SK-N-MC (cell line): ENCODE results near the gene C1QTNF1.

Experiments
- EZH2 ChIP-seq: fragments of 200-600 bp; sonication (generic); IDR thresholded peaks from one replicate; pipeline ENCODE4 v1.6.1; 2017; ENCODE audit warnings: antibody characterized with exemption
- POLR2AphosphoS5 ChIP-seq: IDR thresholded peaks from 2 replicates; pipeline ENCODE4 v1.6.1; 2012; ENCODE audit warnings: mild to moderate bottlenecking, low read depth, low read length, borderline replicate concordance

DNA sequence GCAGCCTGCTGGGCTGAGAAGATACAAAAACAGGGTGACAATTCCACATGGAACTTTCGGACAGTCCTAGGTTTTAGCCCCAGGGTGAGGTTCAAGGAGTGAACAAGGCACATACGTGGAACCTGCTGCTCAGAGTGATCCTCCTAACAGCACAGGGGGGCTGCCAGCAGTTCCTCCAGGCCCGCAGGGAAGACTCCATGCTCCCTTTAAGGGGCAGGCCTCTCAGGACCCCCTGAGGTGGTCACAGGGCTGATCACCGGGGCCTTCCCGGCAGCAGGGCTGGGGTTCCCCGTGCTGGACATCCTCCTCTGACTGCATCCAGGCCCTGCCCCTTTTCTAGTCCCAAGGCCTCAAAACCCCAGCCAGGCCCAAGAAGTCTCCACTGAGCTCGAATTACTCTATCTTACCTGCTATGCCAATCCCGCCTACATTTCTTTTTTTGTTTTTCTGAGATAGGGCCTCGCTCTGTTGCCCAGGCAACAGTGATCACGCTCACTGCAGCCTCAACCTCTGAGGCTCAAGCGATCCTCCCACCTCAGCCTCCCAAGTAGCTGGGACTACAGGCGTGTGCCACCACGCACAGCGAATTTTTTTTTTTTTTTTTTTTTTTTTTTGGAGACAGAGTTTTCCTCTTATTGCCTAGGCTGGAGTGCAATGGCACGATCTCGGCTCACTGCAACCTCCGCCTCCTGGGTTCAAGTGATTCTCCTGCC, 24.8 kb upstream of the C1QTNF1 start:
- TF ChIP-seq EZH2 (no peak), POLR2AphosphoS5 (no peak)
